Muscle of back (tissue), 13 donors: ENCODE results near the gene EXOSC1. TPM values are rescaled to one million over a fixed set of nuclear protein-coding genes. Genes with fewer than 3 reads are reported as not detected.
"Not testable (repeated sequence)": the region's sequence is repeated elsewhere in the genome, so short reads cannot be mapped to it uniquely, and the experiment has no call there.

Experiments used
- DNase-seq, 3 donors: peaks; one replicate each; pipeline versions ENCODE4 v3.0.0 to v3.0.0-alpha.2; 2013
- long read RNA-seq, 9 donors: transcript quantifications; one replicate each; lab custom pipeline, GENCODE V29; 2026
- polyA plus RNA-seq, 10 donors: library from polyadenylated mRNA; unstranded; fragments of 120-200 nt; gene quantifications; one replicate each; pipeline ENCODE4 v1.2.1, GENCODE V29; 2013; ENCODE audit not compliant: insufficient read length in 10 of 10

The EXOSC1 gene
- 10 to 100 TPM; 25.0 to 32.8 (median 28.5) TPM for polyA plus RNA-seq
- long read RNA-seq, donor 1, transcript EXOSC1-204 (8 exons, 923 nt): major isoform, 10 of 11 reads
- long read RNA-seq, donor 1, partial matches to known transcripts: 0 of 11 reads
- long read RNA-seq, donor 1, other reads (novel, unspliced or antisense): 0 of 11 reads
- long read RNA-seq, donor 2, partial matches to known transcripts: 0 of 4 reads
- long read RNA-seq, donor 2, other reads (novel, unspliced or antisense): 0 of 4 reads
- long read RNA-seq, donor 3: 0 reads
- long read RNA-seq, donor 4, transcript EXOSC1-204 (8 exons, 923 nt): major isoform, 8 of 10 reads
- long read RNA-seq, donor 4, partial matches to known transcripts: 0 of 10 reads
- long read RNA-seq, donor 4, other reads (novel, unspliced or antisense): 0 of 10 reads
- long read RNA-seq, donor 5, transcript EXOSC1-204 (8 exons, 923 nt): major isoform, 11 of 11 reads
- long read RNA-seq, donor 5, partial matches to known transcripts: 0 of 11 reads
- long read RNA-seq, donor 5, other reads (novel, unspliced or antisense): 0 of 11 reads
- long read RNA-seq, donor 6, transcript EXOSC1-204 (8 exons, 923 nt): major isoform, 13 of 13 reads
- long read RNA-seq, donor 6, partial matches to known transcripts: 0 of 13 reads
- long read RNA-seq, donor 6, other reads (novel, unspliced or antisense): 0 of 13 reads
- long read RNA-seq, donor 7, transcript EXOSC1-204 (8 exons, 923 nt): major isoform, 11 of 12 reads
- long read RNA-seq, donor 7, partial matches to known transcripts: 0 of 12 reads
- long read RNA-seq, donor 7, other reads (novel, unspliced or antisense): 0 of 12 reads
- long read RNA-seq, donor 8, transcript EXOSC1-204 (8 exons, 923 nt): major isoform, 13 of 14 reads
- long read RNA-seq, donor 8, partial matches to known transcripts: 0 of 14 reads
- long read RNA-seq, donor 8, other reads (novel, unspliced or antisense): 0 of 14 reads
- long read RNA-seq, donor 9, partial matches to known transcripts: 0 of 2 reads
- long read RNA-seq, donor 9, other reads (novel, unspliced or antisense): 0 of 2 reads

- peak; percentile 95 to 98 (median 96) for DNase-seq
Measured at GRCh38 chr10:97445722-97446639, at the start of gene EXOSC1, which contains the start of gene ZDHHC16. TSS of gene EXOSC1 (minus strand) at chr10:97446006. CDS start at chr10:97445985, 21 bp downstream. TSS of gene ZDHHC16 (plus strand) at chr10:97446175. CDS start at chr10:97451676, 5,501 bp downstream.

GRCh38 chr10:97494863-97495506 is 49.2 kb upstream of the EXOSC1 start:
- no peak for DNase-seq

- DNase-seq: no peak
Measured at GRCh38 chr10:97494151-97494550, 48.3 kb upstream of the EXOSC1 start.

GRCh38 chr10:97490592-97490991 is 44.8 kb upstream of the EXOSC1 start:
- peak in 2 of 3 donors; percentile 49 to 50 for DNase-seq

- DNase-seq: no peak
Measured at GRCh38 chr10:97485647-97486281, 40.0 kb upstream of the EXOSC1 start.

GRCh38 chr10:97483921-97484320 is 38.1 kb upstream of the EXOSC1 start:
- peak in 1 of 3 donors; percentile 58 for DNase-seq

GRCh38 chr10:97483506-97483905 is 37.7 kb upstream of the EXOSC1 start:
- DNase-seq: no peak

- no peak for DNase-seq
Measured at GRCh38 chr10:97482381-97482780, 36.6 kb upstream of the EXOSC1 start.

GRCh38 chr10:97481071-97481470 is 35.3 kb upstream of the EXOSC1 start:
- no peak for DNase-seq

GRCh38 chr10:97479939-97480338 is 34.1 kb upstream of the EXOSC1 start:
- DNase-seq: no peak

- DNase-seq: not testable (repeated sequence)
Measured at GRCh38 chr10:97479410-97479809, 33.6 kb upstream of the EXOSC1 start.

GRCh38 chr10:97475936-97476594 is 30.3 kb upstream of the EXOSC1 start:
- DNase-seq: no peak

GRCh38 chr10:97474918-97475317 is 29.1 kb upstream of the EXOSC1 start:
- DNase-seq: no peak

- not testable (repeated sequence) for DNase-seq
Measured at GRCh38 chr10:97468781-97469180, 23.0 kb upstream of the EXOSC1 start.

GRCh38 chr10:97468162-97468561 is 22.4 kb upstream of the EXOSC1 start:
- no peak for DNase-seq

- no peak for DNase-seq
Measured at GRCh38 chr10:97466755-97467154, 20.9 kb upstream of the EXOSC1 start.

- no peak for DNase-seq
Measured at GRCh38 chr10:97465982-97466381, 20.2 kb upstream of the EXOSC1 start.

GRCh38 chr10:97464226-97464625 is 18.4 kb upstream of the EXOSC1 start:
- DNase-seq: no peak
